Endothelial cell of umbilical vein (primary cell): ENCODE data around the gene OR10H4. TPM values are rescaled to one million over a fixed set of nuclear protein-coding genes. Genes with fewer than 3 reads are reported as not detected.

Experiments
- BruUV-seq: library from RNA; stranded (reverse); fragments of 400-500 nt; replicated peaks from 2 replicates; lab custom pipeline; 2021; lab: Mats Ljungman, UMichigan
- CTCF ChIA-PET: fragments of 300-600, 350-600 bp; sonication (Branson Sonifier 250); formaldehyde crosslinking; loops from one replicate; lab custom pipeline; 2021; ENCODE audit warnings: antibody characterized with exemption, inconsistent platforms; lab: Charles Lee
- POLR2A ChIA-PET: fragments of 300-600, 350-600 bp; sonication (Branson Sonifier 250); formaldehyde crosslinking; loops from one replicate; lab custom pipeline; 2021; ENCODE audit warnings: antibody characterized with exemption, inconsistent platforms; lab: Charles Lee
- DNase-seq: peaks from one replicate; pipeline ENCODE4 v3.0.0-alpha.2; 2011; ENCODE audit warnings: low read depth, low spot score
- FAIRE-seq: peaks from 2 replicates; lab custom pipeline; 2011; peaks lifted over from hg19 to GRCh38; lab: Jason Lieb, UNC
- H2AFZ ChIP-seq: 2 replicates; pipeline ENCODE4 v1.6.0; 2012; ENCODE audit warnings: low read depth, low read length, control low read depth, inconsistent platforms
- H3K27ac ChIP-seq: 2 replicates; pipeline ENCODE4 v1.5.1; 2011; ENCODE audit warnings: low read depth, mild to moderate bottlenecking, control low read depth, low read length, moderate library complexity; ENCODE audit not compliant: insufficient read depth
- H3K27me3 ChIP-seq, 2 experiments: 2 replicates each; pipeline versions ENCODE4 v1.6.0 to v1.6.1; 2011; ENCODE audit warnings: low read length in 2 of 2, mixed read lengths in 1 of 2; ENCODE audit not compliant: control insufficient read depth in 2 of 2, insufficient read depth in 2 of 2
- H3K36me3 ChIP-seq, 2 experiments: 2 replicates in 1 of 2; 3 replicates in 1 of 2; pipeline ENCODE4 v1.5.1; 2011; ENCODE audit warnings: low read length in 2 of 2, mild to moderate bottlenecking in 1 of 2, moderate library complexity in 1 of 2; ENCODE audit not compliant: control insufficient read depth in 2 of 2, insufficient read depth in 2 of 2; ENCODE audit errors: extremely low read depth in 1 of 2
- H3K4me1 ChIP-seq: 3 replicates; pipeline ENCODE4 v1.5.1; 2011; ENCODE audit warnings: mild to moderate bottlenecking, low read length; ENCODE audit not compliant: control insufficient read depth, insufficient read depth; ENCODE audit errors: extremely low read depth
- H3K4me2 ChIP-seq: 2 replicates; pipeline ENCODE4 v1.6.1; 2011; ENCODE audit warnings: low read length, control low read depth, mixed read lengths; ENCODE audit not compliant: insufficient read depth
- H3K4me3 ChIP-seq, 3 experiments: fragments of 200-600 bp in 1 of 3; sonication (generic), shearing (Covaris generic) in 1 of 3; replicated peaks in 1 of 3; 2 replicates each; pipeline ENCODE4 v1.5.1; 2011 to 2016; ENCODE audit warnings: control low read depth in 3 of 3, low read length in 3 of 3, mild to moderate bottlenecking in 2 of 3, inconsistent platforms in 1 of 3, low read depth in 1 of 3, moderate library complexity in 1 of 3; ENCODE audit not compliant: insufficient read depth in 1 of 3
- H3K79me2 ChIP-seq: 2 replicates; pipeline ENCODE4 v1.6.0; 2012; ENCODE audit warnings: low read length, inconsistent platforms; ENCODE audit not compliant: control insufficient read depth, insufficient read depth
- H3K9ac ChIP-seq: replicated peaks from 2 replicates; pipeline ENCODE3; 2011; ENCODE audit warnings: low read length, control low read depth; ENCODE audit not compliant: insufficient read depth; ENCODE audit errors: extremely low read depth
- H3K9me1 ChIP-seq: replicated peaks from 3 replicates; pipeline ENCODE4 v1.6.0; 2011; ENCODE audit warnings: mild to moderate bottlenecking, low read length; ENCODE audit not compliant: control insufficient read depth, insufficient read depth; ENCODE audit errors: extremely low read depth
- H3K9me3 ChIP-seq: replicated peaks from 2 replicates; pipeline ENCODE4 v1.5.1; 2012; ENCODE audit warnings: low read length, inconsistent platforms; ENCODE audit not compliant: control insufficient read depth, insufficient read depth
- H4K20me1 ChIP-seq: replicated peaks from 2 replicates; pipeline ENCODE3; 2011; ENCODE audit warnings: mild to moderate bottlenecking, low read length; ENCODE audit not compliant: control insufficient read depth, insufficient read depth; ENCODE audit errors: extremely low read depth
- EZH2 ChIP-seq: IDR thresholded peaks from 2 replicates; pipeline ENCODE4 v1.6.1; 2012; ENCODE audit warnings: borderline replicate concordance, low read depth, mild to moderate bottlenecking, moderate library complexity, low read length, inconsistent platforms; ENCODE audit not compliant: severe bottlenecking
- FOS ChIP-seq: IDR thresholded peaks from 2 replicates; pipeline ENCODE4 v1.6.1; 2011; ENCODE audit warnings: mild to moderate bottlenecking, low read length, moderate library complexity, borderline replicate concordance; ENCODE audit not compliant: insufficient read depth
- JUN ChIP-seq: IDR thresholded peaks from 2 replicates; pipeline ENCODE4 v1.6.1; 2011; ENCODE audit warnings: borderline replicate concordance, low read depth; ENCODE audit not compliant: insufficient read length, insufficient read depth
- MYC ChIP-seq: IDR thresholded peaks from one replicate; pipeline ENCODE4 v1.6.1; 2011; ENCODE audit warnings: mild to moderate bottlenecking, low read depth, low read length
- POLR2A ChIP-seq: IDR thresholded peaks from 2 replicates; pipeline ENCODE4 v1.6.1; 2012; ENCODE audit warnings: low read depth, mild to moderate bottlenecking, control low read depth, low read length
- POLR2AphosphoS5 ChIP-seq: IDR thresholded peaks from 2 replicates; pipeline ENCODE4 v1.6.1; 2012; ENCODE audit warnings: low read depth, mild to moderate bottlenecking, control low read depth, low read length, moderate library complexity; ENCODE audit not compliant: insufficient read depth
- dilution Hi-C: fragments of 300-500 bp; cut with MboI; formaldehyde crosslinking; loops from one replicate; pipeline ENCODE4 v1.15.0; 2019; ENCODE audit warnings: low sequenced_read_pairs; ENCODE audit not compliant: extremely low pct_ligation_motif_present
- intact Hi-C: fragments of 100-400 bp; cut with micrococcal nuclease; formaldehyde crosslinking; loops from one replicate; pipeline ENCODE4 v1.10.0; 2022
- polyA plus RNA-seq, 4 experiments: library from polyadenylated mRNA; depleted of rRNA in 3 of 4; stranded (reverse) in 3 of 4; unstranded in 1 of 4; fragments of >200 nt; gene quantifications; 2 replicates each; pipeline versions ENCODE4 v1.2.1 to v1.2.3, GENCODE V29; 2011 to 2012; ENCODE audit warnings: missing spikeins in 1 of 4
- total RNA-seq: library from RNA; stranded (reverse); gene quantifications from 2 replicates; pipeline ENCODE4 v1.2.3, GENCODE V29; 2021
- TF ChIP-seq, protein P1 (sequence below), 2 donors: IDR thresholded peaks; 1 replicate in 1 of 2; 2 replicates in 1 of 2; pipeline ENCODE4 v1.5.1; 2011; ENCODE audit warnings: low read length in 2 of 2, mild to moderate bottlenecking in 2 of 2, moderate library complexity in 2 of 2, control low read depth in 1 of 2, inconsistent platforms in 1 of 2, low read depth in 1 of 2; ENCODE audit not compliant: insufficient read depth in 1 of 2; ENCODE audit errors: extremely low read depth in 1 of 2
- TF ChIP-seq, protein P2 (sequence below): IDR thresholded peaks from 2 replicates; pipeline ENCODE4 v1.6.1; 2011; ENCODE audit not compliant: insufficient read depth, insufficient read length

Gene OR10H4
- total and polyA plus RNA-seq, 2 donors (not counting 3 experiments of a cell fraction or from before 2014, with no cell fraction given): not detected

- no peaks in the 10 kb centered on the region for H3K4me1 ChIP-seq
- intact Hi-C loops: no loop called here
- dilution Hi-C loops: no loop called here
- no peak overlapping the region for H3K4me2 ChIP-seq
- ChIA-PET CTCF (no interaction called here), POLR2A (no interaction called here)
- no peak overlapping the region for H2AFZ ChIP-seq
- BruUV-seq: no TSS peak
- no peaks in the 10 kb centered on the region for H4K20me1 ChIP-seq
- DNase-seq (no peak), FAIRE-seq (no peak)
- H3K9ac ChIP-seq: no peak overlapping the region
- no peak overlapping the region for H3K27ac ChIP-seq
- H3K79me2 ChIP-seq: no peaks in the 10 kb centered on the region
- H3K4me3 ChIP-seq: no peak overlapping the region
- no peaks in the 10 kb centered on the region for H3K36me3 ChIP-seq
- no peak for TF ChIP-seq POLR2A
- TF ChIP-seq, protein P1, sequence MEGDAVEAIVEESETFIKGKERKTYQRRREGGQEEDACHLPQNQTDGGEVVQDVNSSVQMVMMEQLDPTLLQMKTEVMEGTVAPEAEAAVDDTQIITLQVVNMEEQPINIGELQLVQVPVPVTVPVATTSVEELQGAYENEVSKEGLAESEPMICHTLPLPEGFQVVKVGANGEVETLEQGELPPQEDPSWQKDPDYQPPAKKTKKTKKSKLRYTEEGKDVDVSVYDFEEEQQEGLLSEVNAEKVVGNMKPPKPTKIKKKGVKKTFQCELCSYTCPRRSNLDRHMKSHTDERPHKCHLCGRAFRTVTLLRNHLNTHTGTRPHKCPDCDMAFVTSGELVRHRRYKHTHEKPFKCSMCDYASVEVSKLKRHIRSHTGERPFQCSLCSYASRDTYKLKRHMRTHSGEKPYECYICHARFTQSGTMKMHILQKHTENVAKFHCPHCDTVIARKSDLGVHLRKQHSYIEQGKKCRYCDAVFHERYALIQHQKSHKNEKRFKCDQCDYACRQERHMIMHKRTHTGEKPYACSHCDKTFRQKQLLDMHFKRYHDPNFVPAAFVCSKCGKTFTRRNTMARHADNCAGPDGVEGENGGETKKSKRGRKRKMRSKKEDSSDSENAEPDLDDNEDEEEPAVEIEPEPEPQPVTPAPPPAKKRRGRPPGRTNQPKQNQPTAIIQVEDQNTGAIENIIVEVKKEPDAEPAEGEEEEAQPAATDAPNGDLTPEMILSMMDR (IDR thresholded peaks at IDR 0.05; ENCODE audit: extremely low read depth in 1 of 2, insufficient read depth in 1 of 2, low read depth in 1 of 2, low read length in 2 of 2): no peak
- TF ChIP-seq, protein P2, sequence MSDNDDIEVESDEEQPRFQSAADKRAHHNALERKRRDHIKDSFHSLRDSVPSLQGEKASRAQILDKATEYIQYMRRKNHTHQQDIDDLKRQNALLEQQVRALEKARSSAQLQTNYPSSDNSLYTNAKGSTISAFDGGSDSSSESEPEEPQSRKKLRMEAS: no peak
- no peak for TF ChIP-seq MYC
- no peak for TF ChIP-seq EZH2
- TF ChIP-seq JUN: no peak
- TF ChIP-seq FOS: no peak
- TF ChIP-seq POLR2AphosphoS5: no peak
- no peaks in the 10 kb centered on the region for H3K9me1 ChIP-seq
- H3K27me3 ChIP-seq: no peaks in the 10 kb centered on the region
- no peaks in the 10 kb centered on the region for H3K9me3 ChIP-seq
Measured at GRCh38 chr19:15945301-15945700, 3.5 kb upstream of the OR10H4 start.
